Measurements from ENCODE around the gene GALNT6. TPM values are rescaled to one million over a fixed set of nuclear protein-coding genes. Genes with fewer than 3 reads are reported as not detected.
"Not testable (repeated sequence)": the region's sequence is repeated elsewhere in the genome, so short reads cannot be mapped to it uniquely, and the experiment has no call there.

GALNT6 gene
- total RNA-seq, 4 donors from 2014 or later, result 2.1 to 3.5 (median 2.4) TPM

DNA sequence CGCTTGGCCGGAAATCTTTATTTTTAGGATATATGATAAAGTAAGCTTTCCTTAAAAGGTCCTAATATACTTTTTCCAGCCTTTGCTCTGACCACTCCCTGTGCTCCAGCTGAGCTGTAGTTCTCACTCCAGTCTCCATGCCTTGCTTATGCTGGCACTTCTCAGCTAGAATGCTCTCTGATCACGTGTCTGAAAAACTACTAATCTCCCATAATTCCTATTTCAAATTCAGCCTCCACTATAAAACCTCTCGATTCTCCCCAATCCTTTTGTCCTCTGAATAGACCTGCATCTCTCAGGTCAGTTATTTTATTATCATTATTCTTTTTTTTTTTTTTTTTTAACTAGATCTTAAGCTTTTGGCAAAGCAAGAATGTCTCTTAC lies 70.9 kb downstream of the GALNT6 start:
- Histone ChIP-seq H3K27ac (no peak overlapping the region), H3K36me3 (no peaks in the 10 kb centered on the region)
- TF ChIP-seq EP300 (IDR thresholded peaks at IDR 0.05) (no peak), POLR2AphosphoS5 (IDR thresholded peaks at IDR 0.05) (no peak), POLR2A (IDR thresholded peaks at IDR 0.05) (no peak)
- TF ChIP-seq, protein P1, sequence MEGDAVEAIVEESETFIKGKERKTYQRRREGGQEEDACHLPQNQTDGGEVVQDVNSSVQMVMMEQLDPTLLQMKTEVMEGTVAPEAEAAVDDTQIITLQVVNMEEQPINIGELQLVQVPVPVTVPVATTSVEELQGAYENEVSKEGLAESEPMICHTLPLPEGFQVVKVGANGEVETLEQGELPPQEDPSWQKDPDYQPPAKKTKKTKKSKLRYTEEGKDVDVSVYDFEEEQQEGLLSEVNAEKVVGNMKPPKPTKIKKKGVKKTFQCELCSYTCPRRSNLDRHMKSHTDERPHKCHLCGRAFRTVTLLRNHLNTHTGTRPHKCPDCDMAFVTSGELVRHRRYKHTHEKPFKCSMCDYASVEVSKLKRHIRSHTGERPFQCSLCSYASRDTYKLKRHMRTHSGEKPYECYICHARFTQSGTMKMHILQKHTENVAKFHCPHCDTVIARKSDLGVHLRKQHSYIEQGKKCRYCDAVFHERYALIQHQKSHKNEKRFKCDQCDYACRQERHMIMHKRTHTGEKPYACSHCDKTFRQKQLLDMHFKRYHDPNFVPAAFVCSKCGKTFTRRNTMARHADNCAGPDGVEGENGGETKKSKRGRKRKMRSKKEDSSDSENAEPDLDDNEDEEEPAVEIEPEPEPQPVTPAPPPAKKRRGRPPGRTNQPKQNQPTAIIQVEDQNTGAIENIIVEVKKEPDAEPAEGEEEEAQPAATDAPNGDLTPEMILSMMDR (IDR thresholded peaks at IDR 0.05), result no peak

DNA sequence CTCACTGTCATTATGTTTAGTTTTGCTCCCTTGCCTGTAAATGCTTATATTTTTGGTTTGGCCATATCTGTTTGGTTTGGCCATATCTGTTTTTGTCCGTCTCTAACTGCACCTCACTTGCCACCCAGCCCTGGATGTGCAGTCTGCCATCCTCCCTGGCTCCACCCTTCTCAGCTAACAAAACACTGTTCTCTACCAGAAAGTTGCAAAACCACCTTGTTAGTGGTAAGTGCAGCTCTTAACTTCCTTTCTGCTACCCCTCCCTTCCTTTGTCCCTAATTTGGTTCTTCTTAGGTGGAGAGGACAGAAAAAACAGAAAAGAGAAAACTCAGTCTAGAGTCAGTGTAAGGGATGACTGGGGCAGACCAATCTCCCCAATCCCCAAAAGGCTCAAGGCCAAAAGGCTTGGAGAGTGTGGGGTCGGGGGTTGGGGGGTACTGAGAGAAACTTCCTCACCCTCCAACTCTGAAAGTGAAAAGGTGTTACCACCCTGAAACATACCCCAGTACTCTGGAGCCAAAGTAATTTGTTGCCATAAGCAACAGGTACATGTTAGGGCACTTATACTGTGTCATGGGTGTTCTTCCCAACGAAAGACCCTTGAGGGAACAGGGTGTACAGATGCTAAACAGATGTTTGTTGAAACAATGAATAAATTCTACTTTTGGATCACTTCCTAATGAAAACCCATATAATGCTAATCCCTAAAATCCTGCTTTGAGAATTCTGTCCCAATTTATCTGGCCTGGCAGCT lies 72.2 kb downstream of the GALNT6 start:
- Histone ChIP-seq H3K4me1 (no peaks in the 10 kb centered on the region), H3K27me3 (peaks cover 4% of the 10 kb centered on the region), H3K4me3 (no peak overlapping the region), H3K9me3 (no peaks in the 10 kb centered on the region), H3K36me3 (no peaks in the 10 kb centered on the region), H3K27ac (no peak overlapping the region)
- 40 to 58% methylated on average over 2 to 3 of the region's 3 CpGs for WGBS, 2 donors (ENCODE audit: low coverage in 1 of 2)
- TF ChIP-seq POLR2AphosphoS5 (IDR thresholded peaks at IDR 0.05) (no peak), EP300 (IDR thresholded peaks at IDR 0.05) (no peak), POLR2A (IDR thresholded peaks at IDR 0.05) (no peak)
- TF ChIP-seq, protein P1 (IDR thresholded peaks at IDR 0.05), result no peak
- ATAC-seq, result no peak

More for the DNA sequence above, 70.9 kb downstream of the GALNT6 start:
- no peak for ATAC-seq
- Histone ChIP-seq H3K27me3 (peaks cover 8% of the 10 kb centered on the region), H3K4me1 (no peaks in the 10 kb centered on the region), H3K4me3 (no peak overlapping the region), H3K9me3 (no peaks in the 10 kb centered on the region)
- 46 to 59% methylated on average over 2 to 4 of the region's 4 CpGs for WGBS, 2 donors (ENCODE audit: low coverage in 1 of 2)

DNA sequence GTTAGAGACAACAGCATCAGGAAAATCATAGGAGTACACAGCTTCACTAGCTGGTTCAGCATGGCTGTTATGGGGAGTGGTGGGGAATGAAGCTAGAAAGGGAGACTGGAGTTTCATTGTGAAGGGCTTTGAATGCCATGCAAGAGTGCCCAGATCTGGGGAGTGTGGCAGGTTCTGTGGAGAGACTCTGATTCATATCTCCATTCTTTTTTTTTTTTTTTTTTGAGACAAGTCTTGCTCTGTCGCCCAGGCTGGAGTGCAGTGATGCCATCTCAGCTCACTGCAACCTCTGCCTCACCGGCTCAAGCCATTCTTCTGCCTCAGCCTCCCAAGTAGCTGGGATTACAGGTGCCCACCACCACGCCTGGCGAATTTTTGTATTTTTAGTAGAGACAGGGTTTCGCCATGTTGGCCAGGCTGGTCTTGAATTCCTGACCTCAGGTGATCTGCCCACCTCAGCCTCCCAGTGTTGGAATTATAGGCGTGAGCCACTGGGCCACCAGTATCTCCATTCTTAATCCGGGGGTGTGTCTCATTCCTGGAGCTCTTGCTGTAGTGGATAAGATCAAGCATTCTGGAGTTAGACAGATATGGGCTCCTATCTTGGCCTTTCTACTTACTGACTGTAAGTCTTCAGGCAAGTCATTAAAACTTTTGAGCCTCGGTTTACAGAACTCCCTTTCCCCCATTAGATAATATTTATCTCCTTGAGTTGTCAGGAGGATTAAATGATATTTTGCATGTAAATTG lies 73.0 kb downstream of the GALNT6 start:
- 88 to 92% methylated on average over 1 to 4 of the region's 8 CpGs for WGBS, 2 donors (ENCODE audit: low coverage in 1 of 2)
- not testable (repeated sequence) for H3K36me3 ChIP-seq, H3K27me3 ChIP-seq, H3K4me1 ChIP-seq, H3K9me3 ChIP-seq, H3K4me3 ChIP-seq, H3K27ac ChIP-seq, ATAC-seq

DNA sequence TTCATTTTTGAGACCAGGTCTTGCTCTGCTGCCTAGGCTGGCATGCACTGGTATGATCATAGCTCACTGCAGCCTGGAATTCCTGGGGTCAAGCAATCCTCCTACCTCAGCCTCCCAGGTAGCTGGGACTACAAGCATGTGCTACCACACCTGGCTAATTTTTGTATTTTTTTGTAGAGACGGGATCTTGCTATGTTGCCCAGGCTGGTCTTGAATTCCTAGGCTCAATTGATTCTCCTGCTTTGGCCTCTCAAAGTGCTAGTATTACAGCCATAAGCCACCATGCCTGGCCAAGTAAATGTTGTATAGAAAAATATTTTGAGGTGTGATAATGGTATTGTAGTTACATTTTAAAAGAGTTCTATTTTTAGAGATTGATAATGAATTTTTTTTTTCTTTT lies 79.8 kb downstream of the GALNT6 start:
- H3K9me3 ChIP-seq, result no peaks in the 10 kb centered on the region
- H3K4me3 ChIP-seq, result no peak overlapping the region
- TF ChIP-seq POLR2AphosphoS5 (IDR thresholded peaks at IDR 0.05), result no peak
- no peak for TF ChIP-seq EP300 (IDR thresholded peaks at IDR 0.05)
- TF ChIP-seq, protein P1 (IDR thresholded peaks at IDR 0.05), result no peak
- TF ChIP-seq POLR2A (IDR thresholded peaks at IDR 0.05), result no peak
- no peaks in the 10 kb centered on the region for H3K27me3 ChIP-seq
- 100% methylated on average over 1 of the region's 1 CpG; no CpG with 5 or more reads in 1 of the 2 donors for WGBS, 2 donors (ENCODE audit: low coverage in 1 of 2)
- no peak overlapping the region for H3K27ac ChIP-seq
- ATAC-seq, result no peak
- H3K36me3 ChIP-seq, result no peaks in the 10 kb centered on the region
- no peaks in the 10 kb centered on the region for H3K4me1 ChIP-seq

DNA sequence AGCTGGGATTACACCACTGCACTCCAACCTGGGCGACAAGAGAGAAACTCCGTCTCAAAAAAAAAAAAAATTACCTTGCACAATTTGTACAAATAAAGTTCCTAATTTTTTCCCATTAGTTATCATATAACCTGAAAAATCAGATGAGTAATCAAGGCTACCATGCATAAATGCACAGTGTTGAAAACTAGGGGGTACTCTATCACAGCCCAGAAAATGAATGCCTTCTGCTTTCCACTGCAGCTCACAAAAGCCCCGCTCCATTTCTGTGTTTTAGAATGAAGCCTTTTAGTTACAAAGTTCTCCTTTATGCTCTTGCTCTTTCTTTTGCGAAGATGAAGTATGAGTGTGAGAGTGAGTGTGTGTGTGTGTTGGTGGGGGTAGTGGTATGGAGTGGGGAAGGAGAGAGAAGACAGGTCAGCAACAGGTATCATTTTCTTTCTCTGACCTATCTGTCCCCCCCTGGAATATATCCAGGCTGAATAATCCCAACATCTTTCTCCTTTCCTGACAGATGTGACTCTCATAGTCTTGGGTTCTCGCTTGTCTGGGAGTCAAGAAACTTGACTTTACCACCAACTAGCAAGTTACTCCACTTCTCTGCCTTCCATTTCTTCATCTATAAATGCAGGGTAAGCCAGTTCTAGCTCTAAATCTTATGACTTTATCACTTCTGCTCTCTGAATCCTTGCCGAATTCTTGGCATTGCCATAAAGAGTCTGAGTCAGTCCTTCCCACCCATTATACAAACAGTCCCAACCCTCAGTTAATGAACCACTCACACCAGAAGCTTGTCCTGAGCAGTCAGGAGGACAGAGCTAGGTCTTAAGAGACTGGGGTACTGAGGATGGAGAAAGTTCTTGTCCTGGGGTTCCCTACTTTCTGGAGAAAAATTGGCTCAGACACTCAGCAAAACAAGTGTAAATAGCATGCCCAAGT lies 83.3 kb downstream of the GALNT6 start:
- H3K27ac ChIP-seq, result no peak overlapping the region
- no peak for ATAC-seq
- no peaks in the 10 kb centered on the region for H3K9me3 ChIP-seq
- TF ChIP-seq POLR2A (IDR thresholded peaks at IDR 0.05) (no peak), POLR2AphosphoS5 (IDR thresholded peaks at IDR 0.05) (no peak), EP300 (IDR thresholded peaks at IDR 0.05) (no peak)
- TF ChIP-seq, protein P1 (IDR thresholded peaks at IDR 0.05), result no peak
- H3K4me1 ChIP-seq, result no peaks in the 10 kb centered on the region
- H3K36me3 ChIP-seq, result no peaks in the 10 kb centered on the region
- WGBS, 2 donors (ENCODE audit: low coverage in 1 of 2), result 68 to 91% methylated on average over 5 to 6 of the region's 6 CpGs
- no peak overlapping the region for H3K4me3 ChIP-seq
- peaks cover 7% of the 10 kb centered on the region for H3K27me3 ChIP-seq
